Stomach (tissue), 9 donors: ENCODE results near the gene PDPK1. TPM values are rescaled to one million over a fixed set of nuclear protein-coding genes. Genes with fewer than 3 reads are reported as not detected.
"Not testable (repeated sequence)": the region's sequence is repeated elsewhere in the genome, so short reads cannot be mapped to it uniquely, and the experiment has no call there.

Experiments used
- DNase-seq, 2 donors: peaks; one replicate each; pipeline versions ENCODE4 v3.0.0 to v3.0.0-alpha.2; 2013 to 2019
- H3K27ac ChIP-seq, 5 donors: fragments of 200-600 bp in 4 of 5; sonication (generic) in 4 of 5; one replicate each; pipeline ENCODE4 v1.5.1; 2013 to 2019; ENCODE audit warnings: mild to moderate bottlenecking in 1 of 5, moderate library complexity in 1 of 5
- H3K27me3 ChIP-seq, 3 donors: fragments of 200-600 bp; sonication (generic); one replicate each; pipeline ENCODE4 v1.5.1; 2017 to 2019; ENCODE audit warnings: mixed run types in 1 of 3
- H3K36me3 ChIP-seq, 4 donors: fragments of 200-600 bp; sonication (generic); 1 replicate in 3 of 4; 2 replicates in 1 of 4; pipeline ENCODE4 v1.5.1; 2016 to 2019
- H3K4me1 ChIP-seq, 4 donors: fragments of 200-600 bp; sonication (generic); one replicate each; pipeline ENCODE4 v1.5.1; 2016 to 2019
- H3K4me3 ChIP-seq, 4 donors: fragments of 200-600 bp; sonication (generic) in 3 of 4; one replicate each; pipeline ENCODE4 v1.5.1; 2016 to 2019; ENCODE audit warnings: mild to moderate bottlenecking in 1 of 4
- H3K9me3 ChIP-seq, 4 donors: fragments of 200-600 bp; sonication (generic); one replicate each; pipeline ENCODE4 v1.5.1; 2016 to 2019
- EP300 ChIP-seq: sonication (generic); formaldehyde crosslinking; IDR thresholded peaks from one replicate; pipeline ENCODE4 v1.6.1; 2017; ENCODE audit warnings: antibody characterized with exemption
- POLR2A ChIP-seq, 4 donors: fragments of 450-650 bp; IDR thresholded peaks; one replicate each; pipeline ENCODE4 v1.6.1; 2016; ENCODE audit warnings: antibody characterized with exemption in 4 of 4, control low read depth in 2 of 4, mild to moderate bottlenecking in 1 of 4, moderate library complexity in 1 of 4
- POLR2AphosphoS5 ChIP-seq, 3 donors: sonication (generic); formaldehyde crosslinking; IDR thresholded peaks; one replicate each; pipeline ENCODE4 v1.6.1; 2016; ENCODE audit warnings: antibody characterized with exemption in 3 of 3
- WGBS, 5 donors: extraction: QIAGEN DNeasy Blood & Tissue Kit in 3 of 5; methylation state at CpG; one replicate each; pipeline versions ENCODE4 v1.1.5 to v1.1.7; 2013 to 2018; 5-methylcytosine and 5-hydroxymethylcytosine counted together
- intact Hi-C: fragments of 100-400 bp; cut with DNase I; formaldehyde crosslinking; loops from one replicate; pipeline ENCODE4 v1.15.1; 2023; ENCODE audit warnings: low total_unique reads
- polyA plus RNA-seq, 3 donors: library from polyadenylated mRNA; stranded (reverse); fragments of 200-250 nt; gene quantifications; one replicate each; pipeline ENCODE4 v1.2.3, GENCODE V29; 2013
- total RNA-seq, 5 donors: library from RNA; depleted of rRNA; stranded (reverse); fragments of >200 nt; gene quantifications; one replicate each; pipeline versions ENCODE4 v1.1.0 to v1.2.3, GENCODE V29; 2014 to 2016
- TF ChIP-seq, protein P1 (sequence below), 7 experiments: fragments of 450-650 bp in 4 of 7; fragments of 200-600 bp in 3 of 7; sonication (generic) in 3 of 7; IDR thresholded peaks; one replicate each; pipeline ENCODE4 v1.5.1; 2016 to 2019; ENCODE audit warnings: antibody characterized with exemption in 7 of 7, control low read depth in 2 of 7, mild to moderate bottlenecking in 1 of 7
- donor health status: healthy with polysubstance abuse.
- donor health status: Bipolar disorder and iron deficiency.
- donor health status: healthy.

Gene PDPK1
- total and polyA plus RNA-seq, 8 donors: 7.0 to 86.9 (median 23.6) TPM

DNA sequence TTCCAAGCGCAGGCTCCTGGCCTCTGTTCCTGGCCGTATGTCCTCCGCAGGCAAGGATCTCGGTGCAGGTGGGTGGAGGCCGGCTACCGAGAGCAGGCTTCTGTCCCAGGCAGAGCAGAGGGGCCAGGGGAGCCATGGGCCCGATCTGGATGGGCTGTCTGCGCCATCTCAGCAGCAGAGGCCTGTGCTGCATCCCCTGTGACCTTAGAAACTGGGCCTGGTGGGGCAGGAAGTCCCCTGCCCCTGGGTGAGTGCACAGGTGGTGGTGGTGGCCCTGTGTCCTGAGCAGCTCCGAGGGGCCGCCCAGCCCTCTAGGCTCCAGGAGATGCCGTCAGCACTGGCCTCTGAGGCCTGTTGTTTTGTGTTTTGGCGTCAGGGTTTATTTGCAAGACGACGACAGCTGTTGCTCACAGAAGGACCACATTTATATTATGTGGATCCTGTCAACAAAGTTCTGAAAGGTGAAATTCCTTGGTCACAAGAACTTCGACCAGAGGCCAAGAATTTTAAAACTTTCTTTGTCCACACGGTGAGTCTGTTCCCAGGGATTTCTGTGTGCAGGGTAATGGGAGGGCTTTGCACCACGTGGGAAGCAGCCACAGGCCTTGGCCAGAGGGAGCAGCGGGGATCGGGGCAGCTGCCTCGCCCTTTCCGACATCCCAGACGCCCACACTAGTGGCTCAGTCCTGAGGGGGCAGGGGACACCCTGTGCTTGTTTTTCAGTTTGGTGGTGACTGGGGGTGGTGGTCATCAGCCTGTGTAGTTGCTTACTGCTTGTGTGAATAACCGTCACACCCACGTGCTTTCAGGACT, 59.1 kb downstream of the PDPK1 start:
- no peak overlapping the region for H3K27ac ChIP-seq
- 83 to 91% (median 89%) methylated on average over 21 to 24 of the region's 24 CpGs for WGBS, 5 donors
- H3K9me3 ChIP-seq: no peaks in the 10 kb centered on the region
- H3K4me3 ChIP-seq: no peak overlapping the region
- TF ChIP-seq POLR2A (IDR thresholded peaks at IDR 0.05) (no peak), POLR2AphosphoS5 (IDR thresholded peaks at IDR 0.05) (no peak), EP300 (no peak)
- TF ChIP-seq, protein P1, sequence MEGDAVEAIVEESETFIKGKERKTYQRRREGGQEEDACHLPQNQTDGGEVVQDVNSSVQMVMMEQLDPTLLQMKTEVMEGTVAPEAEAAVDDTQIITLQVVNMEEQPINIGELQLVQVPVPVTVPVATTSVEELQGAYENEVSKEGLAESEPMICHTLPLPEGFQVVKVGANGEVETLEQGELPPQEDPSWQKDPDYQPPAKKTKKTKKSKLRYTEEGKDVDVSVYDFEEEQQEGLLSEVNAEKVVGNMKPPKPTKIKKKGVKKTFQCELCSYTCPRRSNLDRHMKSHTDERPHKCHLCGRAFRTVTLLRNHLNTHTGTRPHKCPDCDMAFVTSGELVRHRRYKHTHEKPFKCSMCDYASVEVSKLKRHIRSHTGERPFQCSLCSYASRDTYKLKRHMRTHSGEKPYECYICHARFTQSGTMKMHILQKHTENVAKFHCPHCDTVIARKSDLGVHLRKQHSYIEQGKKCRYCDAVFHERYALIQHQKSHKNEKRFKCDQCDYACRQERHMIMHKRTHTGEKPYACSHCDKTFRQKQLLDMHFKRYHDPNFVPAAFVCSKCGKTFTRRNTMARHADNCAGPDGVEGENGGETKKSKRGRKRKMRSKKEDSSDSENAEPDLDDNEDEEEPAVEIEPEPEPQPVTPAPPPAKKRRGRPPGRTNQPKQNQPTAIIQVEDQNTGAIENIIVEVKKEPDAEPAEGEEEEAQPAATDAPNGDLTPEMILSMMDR (IDR thresholded peaks at IDR 0.05): no peak
- H3K27me3 ChIP-seq: no peaks in the 10 kb centered on the region
- intact Hi-C loops: loop anchor here (10.0 kb wide), 1 partner anchor 62 kb away; the partner anchor contains the start of genes CEMP1 and PDPK1
- DNase-seq: peak in 1 of 2 donors; percentile 0
- peaks cover 30 to 78% (median 71%) of the 10 kb centered on the region in 4 donors for H3K36me3 ChIP-seq
- H3K4me1 ChIP-seq: peaks cover 0 to 12% (median 0%) of the 10 kb centered on the region in 4 donors

DNA sequence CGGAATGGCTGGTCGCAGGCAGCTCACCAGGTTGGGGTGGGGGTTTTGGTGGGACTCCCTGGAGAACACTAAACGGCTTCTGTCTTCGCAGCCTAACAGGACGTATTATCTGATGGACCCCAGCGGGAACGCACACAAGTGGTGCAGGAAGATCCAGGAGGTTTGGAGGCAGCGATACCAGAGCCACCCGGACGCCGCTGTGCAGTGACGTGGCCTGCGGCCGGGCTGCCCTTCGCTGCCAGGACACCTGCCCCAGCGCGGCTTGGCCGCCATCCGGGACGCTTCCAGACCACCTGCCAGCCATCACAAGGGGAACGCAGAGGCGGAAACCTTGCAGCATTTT, 59.7 kb downstream of the PDPK1 start:
- peaks cover 30 to 72% (median 67%) of the 10 kb centered on the region in 4 donors for H3K36me3 ChIP-seq
- peak in 1 of 2 donors; percentile 0 for DNase-seq
- 94 to 97% (median 96%) methylated on average over 20 to 22 of the region's 22 CpGs for whole genome bisulfite sequencing, 5 donors

GRCh38 chr16:2598133-2598641, 60.4 kb downstream of the PDPK1 start:
- intact Hi-C loops: loop anchor here (10.0 kb wide), 1 partner anchor 63 kb away; the partner anchor contains the start of genes CEMP1 and PDPK1
- 93 to 97% (median 94%) methylated on average over 16 to 21 of the region's 21 CpGs for WGBS, 5 donors
- H3K4me3 ChIP-seq: no peak overlapping the region
- H3K4me1 ChIP-seq: peaks cover 0 to 16% (median 8%) of the 10 kb centered on the region in 4 donors
- DNase-seq: peak in 1 of 2 donors; percentile 2
- H3K9me3 ChIP-seq: no peaks in the 10 kb centered on the region
- no peak overlapping the region for H3K27ac ChIP-seq
- peaks cover 30 to 66% (median 61%) of the 10 kb centered on the region in 4 donors for H3K36me3 ChIP-seq
- H3K27me3 ChIP-seq: no peaks in the 10 kb centered on the region
- TF ChIP-seq, protein P1 (IDR thresholded peaks at IDR 0.05): no peak
- no peak for TF ChIP-seq EP300
- no peak for TF ChIP-seq POLR2AphosphoS5 (IDR thresholded peaks at IDR 0.05)
- no peak for TF ChIP-seq POLR2A (IDR thresholded peaks at IDR 0.05)

More for the DNA sequence above, 59.7 kb downstream of the PDPK1 start:
- TF ChIP-seq POLR2AphosphoS5 (IDR thresholded peaks at IDR 0.05) (no peak), POLR2A (IDR thresholded peaks at IDR 0.05) (no peak), EP300 (no peak)
- TF ChIP-seq, protein P1 (IDR thresholded peaks at IDR 0.05): no peak
- Histone ChIP-seq H3K4me1 (peaks cover 0 to 14% (median 3%) of the 10 kb centered on the region in 4 donors), H3K27ac (no peak overlapping the region), H3K9me3 (no peaks in the 10 kb centered on the region), H3K27me3 (no peaks in the 10 kb centered on the region), H3K4me3 (no peak overlapping the region)
- intact Hi-C loops: loop anchor here (10.0 kb wide), 1 partner anchor 63 kb away; the partner anchor contains the start of genes CEMP1 and PDPK1

- H3K36me3 ChIP-seq: peaks cover 30 to 61% (median 56%) of the 10 kb centered on the region in 4 donors
- no peaks in the 10 kb centered on the region for H3K9me3 ChIP-seq
- TF ChIP-seq POLR2A (IDR thresholded peaks at IDR 0.05): no peak
- no peak for TF ChIP-seq POLR2AphosphoS5 (IDR thresholded peaks at IDR 0.05)
- TF ChIP-seq EP300: no peak
- TF ChIP-seq, protein P1 (IDR thresholded peaks at IDR 0.05): no peak
- DNase-seq: peak in 1 of 2 donors; percentile 1
- WGBS, 5 donors: 87 to 95% (median 94%) methylated on average over 9 of the region's 9 CpGs
- intact Hi-C loops: loop anchor here (10.0 kb wide), 1 partner anchor 64 kb away; the partner anchor contains the start of genes CEMP1 and PDPK1
- H3K27ac ChIP-seq: no peak overlapping the region
- H3K4me1 ChIP-seq: peaks cover 0 to 11% (median 9%) of the 10 kb centered on the region in 4 donors
- no peaks in the 10 kb centered on the region for H3K27me3 ChIP-seq
- no peak overlapping the region for H3K4me3 ChIP-seq
Measured at GRCh38 chr16:2598723-2599122, 60.9 kb downstream of the PDPK1 start.

DNA sequence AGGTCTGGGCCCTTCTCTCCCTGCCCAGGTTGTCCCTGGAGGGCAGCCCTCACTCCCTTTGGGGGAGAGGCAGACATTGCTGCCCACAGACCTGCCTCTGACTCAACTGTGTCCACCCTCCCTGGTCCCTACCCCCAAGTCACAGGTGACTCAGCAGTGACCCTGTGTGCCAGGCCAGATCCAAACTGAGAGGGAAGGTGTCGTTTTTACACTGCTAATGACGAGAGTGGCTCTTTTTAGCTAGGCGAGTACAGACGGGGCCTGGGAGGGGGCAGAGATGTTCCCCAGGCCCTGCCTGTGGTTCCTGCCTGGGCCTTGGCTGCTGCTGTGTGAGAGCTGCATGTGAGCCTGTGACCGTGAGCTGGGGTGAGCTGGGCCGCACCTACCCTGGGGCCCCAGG, 61.3 kb downstream of the PDPK1 start:
- 40 to 100% (median 88%) methylated on average over 1 to 4 of the region's 6 CpGs; no CpG with 5 or more reads in 1 of the 5 donors for WGBS, 5 donors
- H3K27me3 ChIP-seq, H3K4me3 ChIP-seq, H3K9me3 ChIP-seq, DNase-seq, H3K27ac ChIP-seq: not testable (repeated sequence)
- peaks cover 30 to 56% (median 52%) of the 10 kb centered on the region in 4 donors for H3K36me3 ChIP-seq
- intact Hi-C loops: loop anchor here (10.0 kb wide), 1 partner anchor 64 kb away; the partner anchor contains the start of genes CEMP1 and PDPK1
- peaks cover 0 to 15% (median 10%) of the 10 kb centered on the region in 4 donors for H3K4me1 ChIP-seq

DNA sequence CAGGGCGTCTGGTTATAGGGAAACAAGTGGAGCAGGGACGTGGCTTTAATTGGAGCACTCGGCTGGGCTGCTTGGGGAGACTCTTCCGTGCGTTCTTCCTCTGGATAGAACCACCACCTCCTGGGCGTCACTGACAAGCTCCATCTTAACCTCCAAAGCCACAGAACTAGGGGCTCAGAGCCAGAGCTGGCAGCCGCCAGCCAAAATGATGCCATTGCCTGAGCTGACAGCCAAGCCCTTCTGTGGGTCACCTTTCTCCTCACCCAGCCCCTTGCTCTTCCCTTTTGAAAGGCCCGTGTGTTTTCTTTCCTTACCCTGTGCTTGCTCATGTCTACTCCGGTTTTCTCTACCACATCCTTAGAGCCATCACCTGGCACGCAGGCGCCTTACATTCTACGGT, 62.0 kb downstream of the PDPK1 start:
- not testable (repeated sequence) for H3K27ac ChIP-seq, DNase-seq, H3K27me3 ChIP-seq, H3K4me3 ChIP-seq, H3K9me3 ChIP-seq
- WGBS, 5 donors: 83 to 94% (median 88%) methylated on average over 7 to 12 of the region's 12 CpGs
- intact Hi-C loops: loop anchor here (10.0 kb wide), 1 partner anchor 65 kb away; the partner anchor contains the start of genes CEMP1 and PDPK1
- peaks cover 0 to 20% (median 10%) of the 10 kb centered on the region in 4 donors for H3K4me1 ChIP-seq
- peaks cover 30 to 51% (median 47%) of the 10 kb centered on the region in 4 donors for H3K36me3 ChIP-seq
